ENCODE measurements around the gene NRXN3.

DNA sequence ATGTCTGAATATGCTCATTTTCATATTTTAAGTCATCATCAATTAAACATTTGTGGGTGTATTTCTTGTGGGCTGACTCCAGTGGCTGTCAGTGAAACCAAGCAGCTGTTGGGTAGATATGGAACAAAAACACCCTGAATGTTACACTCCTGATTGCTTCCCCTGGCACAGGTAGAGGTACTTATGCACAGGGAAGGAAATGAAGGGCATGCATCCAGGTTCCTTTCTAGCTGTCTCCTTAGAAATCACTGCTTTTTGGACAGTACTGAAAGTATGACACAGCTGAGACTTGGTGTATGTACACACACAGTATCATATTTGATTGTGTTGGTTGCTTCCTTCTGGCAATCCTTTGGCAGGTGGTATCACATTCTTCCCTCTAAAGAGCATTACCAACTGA lies 1034.4 kb downstream of the NRXN3 start:
- TF ChIP-seq, protein P1, sequence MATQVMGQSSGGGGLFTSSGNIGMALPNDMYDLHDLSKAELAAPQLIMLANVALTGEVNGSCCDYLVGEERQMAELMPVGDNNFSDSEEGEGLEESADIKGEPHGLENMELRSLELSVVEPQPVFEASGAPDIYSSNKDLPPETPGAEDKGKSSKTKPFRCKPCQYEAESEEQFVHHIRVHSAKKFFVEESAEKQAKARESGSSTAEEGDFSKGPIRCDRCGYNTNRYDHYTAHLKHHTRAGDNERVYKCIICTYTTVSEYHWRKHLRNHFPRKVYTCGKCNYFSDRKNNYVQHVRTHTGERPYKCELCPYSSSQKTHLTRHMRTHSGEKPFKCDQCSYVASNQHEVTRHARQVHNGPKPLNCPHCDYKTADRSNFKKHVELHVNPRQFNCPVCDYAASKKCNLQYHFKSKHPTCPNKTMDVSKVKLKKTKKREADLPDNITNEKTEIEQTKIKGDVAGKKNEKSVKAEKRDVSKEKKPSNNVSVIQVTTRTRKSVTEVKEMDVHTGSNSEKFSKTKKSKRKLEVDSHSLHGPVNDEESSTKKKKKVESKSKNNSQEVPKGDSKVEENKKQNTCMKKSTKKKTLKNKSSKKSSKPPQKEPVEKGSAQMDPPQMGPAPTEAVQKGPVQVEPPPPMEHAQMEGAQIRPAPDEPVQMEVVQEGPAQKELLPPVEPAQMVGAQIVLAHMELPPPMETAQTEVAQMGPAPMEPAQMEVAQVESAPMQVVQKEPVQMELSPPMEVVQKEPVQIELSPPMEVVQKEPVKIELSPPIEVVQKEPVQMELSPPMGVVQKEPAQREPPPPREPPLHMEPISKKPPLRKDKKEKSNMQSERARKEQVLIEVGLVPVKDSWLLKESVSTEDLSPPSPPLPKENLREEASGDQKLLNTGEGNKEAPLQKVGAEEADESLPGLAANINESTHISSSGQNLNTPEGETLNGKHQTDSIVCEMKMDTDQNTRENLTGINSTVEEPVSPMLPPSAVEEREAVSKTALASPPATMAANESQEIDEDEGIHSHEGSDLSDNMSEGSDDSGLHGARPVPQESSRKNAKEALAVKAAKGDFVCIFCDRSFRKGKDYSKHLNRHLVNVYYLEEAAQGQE (IDR thresholded peaks at IDR 0.05; ENCODE audit: borderline replicate concordance), result no peak
- no peak for TF ChIP-seq EP300 (conservative IDR thresholded peaks at IDR 0.05; ENCODE audit: poor library complexity, severe bottlenecking)
- TF ChIP-seq, protein P2, sequence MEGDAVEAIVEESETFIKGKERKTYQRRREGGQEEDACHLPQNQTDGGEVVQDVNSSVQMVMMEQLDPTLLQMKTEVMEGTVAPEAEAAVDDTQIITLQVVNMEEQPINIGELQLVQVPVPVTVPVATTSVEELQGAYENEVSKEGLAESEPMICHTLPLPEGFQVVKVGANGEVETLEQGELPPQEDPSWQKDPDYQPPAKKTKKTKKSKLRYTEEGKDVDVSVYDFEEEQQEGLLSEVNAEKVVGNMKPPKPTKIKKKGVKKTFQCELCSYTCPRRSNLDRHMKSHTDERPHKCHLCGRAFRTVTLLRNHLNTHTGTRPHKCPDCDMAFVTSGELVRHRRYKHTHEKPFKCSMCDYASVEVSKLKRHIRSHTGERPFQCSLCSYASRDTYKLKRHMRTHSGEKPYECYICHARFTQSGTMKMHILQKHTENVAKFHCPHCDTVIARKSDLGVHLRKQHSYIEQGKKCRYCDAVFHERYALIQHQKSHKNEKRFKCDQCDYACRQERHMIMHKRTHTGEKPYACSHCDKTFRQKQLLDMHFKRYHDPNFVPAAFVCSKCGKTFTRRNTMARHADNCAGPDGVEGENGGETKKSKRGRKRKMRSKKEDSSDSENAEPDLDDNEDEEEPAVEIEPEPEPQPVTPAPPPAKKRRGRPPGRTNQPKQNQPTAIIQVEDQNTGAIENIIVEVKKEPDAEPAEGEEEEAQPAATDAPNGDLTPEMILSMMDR (IDR thresholded peaks at IDR 0.05; ENCODE audit: poor library complexity, severe bottlenecking), result no peak
